Pancreas (tissue), 10 donors: ENCODE results near the gene LSM3. TPM values are rescaled to one million over a fixed set of nuclear protein-coding genes. Genes with fewer than 3 reads are reported as not detected.

Experiments used
- ATAC-seq, 4 donors: fragments of 200-7000 bp; cut with Tn5 transposase; one replicate each; pipeline versions ENCODE4 v1.8.0 to v1.9.1; 2020; ENCODE audit warnings: mild to moderate bottlenecking in 4 of 4, moderate library complexity in 4 of 4
- DNase-seq, 6 donors: peaks; one replicate each; pipeline ENCODE4 v3.0.0-alpha.2; 2020
- FAIRE-seq: peaks from 2 replicates; lab custom pipeline; 2012; peaks lifted over from hg19 to GRCh38; lab: Jason Lieb, UNC
- H3K27ac ChIP-seq, 4 donors: fragments of 200-600 bp; sonication (generic); 1 replicate in 3 of 4; 2 replicates in 1 of 4; pipeline versions ENCODE4 v1.5.0 to v1.8.0; 2020
- H3K27me3 ChIP-seq, 4 donors: fragments of 200-600 bp; one replicate each; pipeline ENCODE4 v1.8.0; 2021
- H3K36me3 ChIP-seq, 3 donors: fragments of 200-600 bp; sonication (generic) in 1 of 3; one replicate each; pipeline versions ENCODE4 v1.5.0 to v1.8.0; 2020 to 2021
- H3K4me1 ChIP-seq, 3 donors: fragments of 200-600 bp; one replicate each; pipeline ENCODE4 v1.8.0; 2021
- H3K4me3 ChIP-seq, 4 donors: fragments of 200-600 bp; sonication (generic) in 2 of 4; one replicate each; pipeline versions ENCODE4 v1.5.0 to v1.8.0; 2020 to 2021
- H3K9me3 ChIP-seq, 4 donors: fragments of 200-600 bp; one replicate each; pipeline ENCODE4 v1.8.0; 2021
- CTCF ChIP-seq, 4 donors: fragments of 200-600 bp; sonication (generic) in 3 of 4; IDR thresholded peaks; one replicate each; pipeline versions ENCODE4 v1.5.0 to v1.8.0; 2021; ENCODE audit warnings: antibody characterized with exemption in 4 of 4
- WGBS, 2 donors: extraction: QIAGEN DNeasy Blood & Tissue Kit; methylation state at CpG; one replicate each; pipeline ENCODE4 v1.1.7; 2013; 5-methylcytosine and 5-hydroxymethylcytosine counted together
- intact Hi-C, 3 donors: fragments of 100-400 bp; cut with DNase I; formaldehyde crosslinking; loops; one replicate each; pipeline versions ENCODE4 v1.11.1 to v1.14.2; 2022
- polyA plus RNA-seq, 2 donors: library from polyadenylated mRNA; stranded (reverse); fragments of 200-250 nt; gene quantifications; one replicate each; pipeline ENCODE4 v1.2.3, GENCODE V29; 2013
- total RNA-seq, 6 donors: library from RNA; stranded (reverse); fragmentation: NEBNext Ultra II Directional in 4 of 6; extraction: Animal tissue kit (Norgen Biotek cat#: 25700) in 4 of 6; gene quantifications; one replicate each; pipeline versions ENCODE4 v1.2.1 to v1.2.4, GENCODE V29; 2021 to 2023
- donor health status: healthy with polysubstance abuse.
- donor health status: DM: no; HTN: no; CAD: no; lungs with moderate emphysema.
- donor health status: DM: no; HTN: no; CAD: no.
- donor health status: control.
- donor health status: control.
- donor health status: Bipolar disorder and iron deficiency.
- donor health status: DM: yes; HTN: yes; CAD: no.
- donor health status: DM: no; HTN: no; CAD: no.
- donor health status: DM: no; HTN: no; CAD: no.
- donor health status: DM: yes; HTN: yes; CAD: no.

Gene LSM3
- total and polyA plus RNA-seq, 8 donors, result 3.2 to 7.9 (median 4.3) TPM

DNA sequence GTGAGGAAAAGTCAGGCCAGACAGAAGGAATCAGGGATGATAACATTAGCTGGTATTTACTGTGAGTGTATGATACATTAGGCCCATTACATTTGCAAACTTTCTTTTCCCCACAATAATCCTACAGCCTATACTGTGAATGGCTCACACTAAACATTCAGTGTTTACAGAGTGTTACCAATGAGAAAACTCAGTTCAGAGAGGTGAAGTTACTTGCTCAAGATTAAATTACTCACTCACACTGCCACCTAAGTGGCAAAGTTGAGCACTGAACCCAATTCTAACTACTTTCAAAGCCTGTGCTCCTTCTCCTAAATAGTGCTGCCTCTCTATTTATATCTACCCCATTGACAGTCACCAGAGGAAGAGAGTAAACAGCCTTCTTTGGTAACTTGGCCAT lies 8.7 kb upstream of the LSM3 start:
- ATAC-seq, result no peak
- no peak for FAIRE-seq
- intact Hi-C loops, result no loop called here
- Histone ChIP-seq H3K4me1 (no peaks in the 10 kb centered on the region), H3K4me3 (no peak overlapping the region), H3K36me3 (peaks cover 12 to 71% (median 47%) of the 10 kb centered on the region in 3 donors), H3K27me3 (no peaks in the 10 kb centered on the region), H3K27ac (no peak overlapping the region), H3K9me3 (no peaks in the 10 kb centered on the region)
- DNase-seq, result no peak
- TF ChIP-seq CTCF (IDR thresholded peaks at IDR 0.05), result no peak

GRCh38 chr3:14170531-14171159 lies 8.0 kb upstream of the LSM3 start:
- intact Hi-C loops, result no loop called here
- no peaks in the 10 kb centered on the region for H3K4me1 ChIP-seq
- no peak overlapping the region for H3K4me3 ChIP-seq
- H3K36me3 ChIP-seq, result peaks cover 6 to 63% (median 41%) of the 10 kb centered on the region in 3 donors
- FAIRE-seq (no peak), DNase-seq (no peak), ATAC-seq (no peak)
- no peaks in the 10 kb centered on the region for H3K9me3 ChIP-seq
- 58 to 69% methylated on average over 2 of the region's 2 CpGs for WGBS, 2 donors
- no peaks in the 10 kb centered on the region for H3K27me3 ChIP-seq
- TF ChIP-seq CTCF (IDR thresholded peaks at IDR 0.05), result no peak
- no peak overlapping the region for H3K27ac ChIP-seq

DNA sequence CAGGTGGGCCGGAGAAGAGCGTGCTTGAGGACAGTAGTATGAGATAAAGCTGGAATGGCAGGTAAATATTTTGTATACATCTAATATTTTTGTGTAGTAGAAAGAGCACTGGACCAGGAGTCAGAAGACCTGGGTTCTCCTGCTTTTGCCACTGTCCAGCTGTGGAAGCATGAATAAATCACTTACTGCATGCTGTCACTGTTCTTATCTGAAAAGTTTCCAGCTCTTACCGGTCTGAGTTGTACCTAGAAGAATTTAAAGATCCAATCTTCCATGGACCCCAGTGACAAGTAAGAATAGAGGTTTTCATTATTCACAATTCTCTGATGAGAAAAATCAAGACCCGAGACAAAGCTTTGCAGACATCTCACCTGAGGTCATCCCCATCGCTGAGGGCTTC lies 6.1 kb upstream of the LSM3 start:
- H3K27ac ChIP-seq, result no peak overlapping the region
- intact Hi-C loops, result no loop called here
- no peak for TF ChIP-seq CTCF (IDR thresholded peaks at IDR 0.05)
- no peak for DNase-seq
- no peaks in the 10 kb centered on the region for H3K9me3 ChIP-seq
- peaks cover 6 to 50% (median 34%) of the 10 kb centered on the region in 3 donors for H3K36me3 ChIP-seq
- 90 to 91% methylated on average over 5 of the region's 5 CpGs for WGBS, 2 donors
- H3K4me1 ChIP-seq, result peaks cover 0 to 18% (median 10%) of the 10 kb centered on the region in 3 donors
- H3K4me3 ChIP-seq, result no peak overlapping the region
- ATAC-seq, result no peak
- no peaks in the 10 kb centered on the region for H3K27me3 ChIP-seq
- no peak for FAIRE-seq

GRCh38 chr3:14174483-14174882 lies 4.1 kb upstream of the LSM3 start:
- H3K4me1 ChIP-seq, result peaks cover 4 to 21% (median 12%) of the 10 kb centered on the region in 3 donors
- ATAC-seq (no peak), FAIRE-seq (no peak), DNase-seq (no peak)
- TF ChIP-seq CTCF (IDR thresholded peaks at IDR 0.05), result no peak
- H3K36me3 ChIP-seq, result peaks cover 6 to 31% (median 27%) of the 10 kb centered on the region in 3 donors
- H3K27me3 ChIP-seq, result no peaks in the 10 kb centered on the region
- H3K9me3 ChIP-seq, result no peaks in the 10 kb centered on the region
- H3K27ac ChIP-seq, result no peak overlapping the region
- WGBS, 2 donors, result 58 to 59% methylated on average over 2 of the region's 2 CpGs
- H3K4me3 ChIP-seq, result no peak overlapping the region
- intact Hi-C loops, result no loop called here

DNA sequence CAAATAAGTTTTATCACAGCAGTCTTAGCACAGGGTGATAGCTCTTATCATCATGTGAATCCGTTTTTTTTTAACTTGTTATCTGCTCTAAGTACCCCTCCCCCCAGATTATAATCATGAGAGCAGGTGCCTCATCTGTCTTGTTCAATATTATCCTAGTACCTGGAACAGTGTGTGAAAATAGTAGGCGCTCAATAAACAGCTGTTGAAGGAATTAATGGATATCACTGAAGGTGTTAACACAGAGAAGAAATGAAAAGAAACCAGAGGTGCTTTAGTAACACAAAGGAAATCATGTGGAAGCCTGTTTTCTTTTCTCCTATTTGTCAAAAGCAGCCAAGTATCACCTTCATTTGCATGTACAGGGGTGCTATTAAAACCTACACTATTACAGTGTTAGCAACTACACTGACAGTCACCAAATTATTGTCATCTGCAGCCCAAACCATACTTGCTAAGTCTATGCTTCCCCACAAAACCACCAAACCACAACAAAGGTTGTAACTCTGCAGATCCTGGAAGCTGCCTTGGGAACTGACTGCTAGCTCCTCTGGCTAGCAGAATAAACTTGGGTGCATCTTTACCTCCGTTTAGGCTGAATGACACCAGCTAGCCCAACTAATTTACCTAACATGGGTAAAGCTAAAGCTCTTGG lies 3.1 kb upstream of the LSM3 start:
- no peak for DNase-seq
- no peaks in the 10 kb centered on the region for H3K27me3 ChIP-seq
- 56 to 66% methylated on average over 3 of the region's 3 CpGs for WGBS, 2 donors
- H3K27ac ChIP-seq, result no peak overlapping the region
- no peak for ATAC-seq
- TF ChIP-seq CTCF (IDR thresholded peaks at IDR 0.05), result no peak
- peaks cover 6 to 21% (median 18%) of the 10 kb centered on the region in 3 donors for H3K36me3 ChIP-seq
- no peaks in the 10 kb centered on the region for H3K9me3 ChIP-seq
- intact Hi-C loops, result no loop called here
- no peak for FAIRE-seq
- no peak overlapping the region for H3K4me3 ChIP-seq
- peaks cover 8 to 29% (median 16%) of the 10 kb centered on the region in 3 donors for H3K4me1 ChIP-seq
